Vagina (tissue), 2 donors: Measurements from ENCODE around the gene ADAM15. TPM values are rescaled to one million over a fixed set of nuclear protein-coding genes. Genes with fewer than 3 reads are reported as not detected.

Experiments used
- DNase-seq, 2 donors: peaks; one replicate each; pipeline ENCODE4 v3.0.0-alpha.2; 2017; ENCODE audit errors: extremely low spot score in 2 of 2
- H3K27ac ChIP-seq: fragments of 200-600 bp; sonication (generic); one replicate; pipeline ENCODE4 v1.5.1; 2019
- H3K27me3 ChIP-seq: fragments of 200-600 bp; sonication (generic); one replicate; pipeline ENCODE4 v1.5.1; 2019
- H3K36me3 ChIP-seq, 2 donors: fragments of 200-600 bp; sonication (generic); one replicate each; pipeline ENCODE4 v1.5.1; 2017 to 2019
- H3K4me1 ChIP-seq: fragments of 200-600 bp; sonication (generic); one replicate; pipeline ENCODE4 v1.5.1; 2019
- H3K4me3 ChIP-seq, 2 donors: fragments of 200-600 bp; sonication (generic); 1 replicate in 1 of 2; 2 replicates in 1 of 2; pipeline ENCODE4 v1.5.1; 2016 to 2019
- H3K9me3 ChIP-seq: fragments of 200-600 bp; sonication (generic); one replicate; pipeline ENCODE4 v1.5.1; 2019
- CTCF ChIP-seq, 3 experiments: fragments of 450-650 bp in 2 of 3; fragments of 200-600 bp in 1 of 3; sonication (generic) in 1 of 3; IDR thresholded peaks; one replicate each; pipeline ENCODE4 v1.5.1; 2017 to 2019; ENCODE audit warnings: antibody characterized with exemption in 3 of 3, mild to moderate bottlenecking in 2 of 3, moderate library complexity in 2 of 3
- POLR2A ChIP-seq, 2 donors: fragments of 450-650 bp; IDR thresholded peaks; one replicate each; pipeline ENCODE4 v1.6.1; 2017; ENCODE audit warnings: antibody characterized with exemption in 2 of 2, mild to moderate bottlenecking in 2 of 2, moderate library complexity in 2 of 2
- POLR2AphosphoS5 ChIP-seq, 2 donors: sonication (generic); formaldehyde crosslinking; IDR thresholded peaks; one replicate each; pipeline ENCODE4 v1.9.0; 2017; ENCODE audit warnings: antibody characterized with exemption in 2 of 2, mild to moderate bottlenecking in 2 of 2, low read depth in 1 of 2; ENCODE audit not compliant: insufficient read depth in 1 of 2
- intact Hi-C: fragments of 100-400 bp; cut with DNase I; formaldehyde crosslinking; loops from one replicate; pipeline ENCODE4 v1.15.1; 2023
- total RNA-seq: library from RNA; depleted of rRNA; stranded (reverse); fragments of >200 nt; gene quantifications from one replicate; pipeline ENCODE4 v1.2.3, GENCODE V29; 2016

Gene ADAM15
- total RNA-seq, 1 donor from 2014 or later: 193 TPM

- no peaks in the 10 kb centered on the region for H3K36me3 ChIP-seq
- TF ChIP-seq POLR2AphosphoS5 (IDR thresholded peaks at IDR 0.05; ENCODE audit: insufficient read depth in 1 of 2, low read depth in 1 of 2): no peak
- no peak for TF ChIP-seq POLR2A (IDR thresholded peaks at IDR 0.05)
- TF ChIP-seq CTCF (IDR thresholded peaks at IDR 0.05): no peak
- intact Hi-C loops: no loop called here
Observed at GRCh38 chr1:155108296-155108695, 57.2 kb downstream of the ADAM15 start.

GRCh38 chr1:155110381-155110780 lies 59.3 kb downstream of the ADAM15 start:
- Histone ChIP-seq H3K4me3 (no peak overlapping the region), H3K27me3 (no peaks in the 10 kb centered on the region), H3K27ac (no peak overlapping the region), H3K4me1 (no peaks in the 10 kb centered on the region), H3K9me3 (no peaks in the 10 kb centered on the region), H3K36me3 (no peaks in the 10 kb centered on the region)
- TF ChIP-seq POLR2AphosphoS5 (IDR thresholded peaks at IDR 0.05; ENCODE audit: insufficient read depth in 1 of 2, low read depth in 1 of 2) (no peak), CTCF (IDR thresholded peaks at IDR 0.05) (no peak), POLR2A (IDR thresholded peaks at IDR 0.05) (no peak)
- DNase-seq: no peak
- intact Hi-C loops: no loop called here

More at GRCh38 chr1:155108296-155108695, 57.2 kb downstream of the ADAM15 start:
- no peaks in the 10 kb centered on the region for H3K4me1 ChIP-seq
- H3K4me3 ChIP-seq: no peak overlapping the region
- no peak overlapping the region for H3K27ac ChIP-seq
- H3K27me3 ChIP-seq: no peaks in the 10 kb centered on the region
- DNase-seq: no peak
- H3K9me3 ChIP-seq: no peaks in the 10 kb centered on the region

GRCh38 chr1:155110826-155111225 lies 59.7 kb downstream of the ADAM15 start:
- no peaks in the 10 kb centered on the region for H3K9me3 ChIP-seq
- no peak overlapping the region for H3K4me3 ChIP-seq
- no peaks in the 10 kb centered on the region for H3K4me1 ChIP-seq
- no peaks in the 10 kb centered on the region for H3K27me3 ChIP-seq
- H3K27ac ChIP-seq: no peak overlapping the region
- no peak for TF ChIP-seq CTCF (IDR thresholded peaks at IDR 0.05)
- H3K36me3 ChIP-seq: no peaks in the 10 kb centered on the region
- no peak for DNase-seq
- intact Hi-C loops: no loop called here

Other genes starting within 250 kb of the ADAM15 start
- 7.4 TPM for gene KCNN3, start 181.0 kb upstream of the ADAM15 start, total RNA-seq
- 20.6 TPM for gene PMVK, start 114.6 kb upstream of the ADAM15 start, total RNA-seq
- gene PBXIP1, start 95.2 kb upstream of the ADAM15 start, total RNA-seq: 56.5 TPM
- gene PYGO2, start 89.5 kb upstream of the ADAM15 start, total RNA-seq: 19.2 TPM
- 110 TPM for gene SHC1, start 80.6 kb upstream of the ADAM15 start, total RNA-seq
- 30.4 TPM for gene CKS1B, start 76.6 kb upstream of the ADAM15 start, total RNA-seq
- 20.6 TPM for gene FLAD1, start 68.0 kb upstream of the ADAM15 start, total RNA-seq
- not detected for gene LENEP, start 57.7 kb upstream of the ADAM15 start, total RNA-seq
- gene ZBTB7B, start 48.5 kb upstream of the ADAM15 start, total RNA-seq: 77.6 TPM
- 7.9 TPM for gene DCST2, start 17.5 kb upstream of the ADAM15 start, total RNA-seq
- not detected for gene DCST1, start 17.5 kb upstream of the ADAM15 start, total RNA-seq
- 13.8 TPM for gene EFNA4, start 12.4 kb downstream of the ADAM15 start, total RNA-seq
- gene EFNA3, start 27.5 kb downstream of the ADAM15 start, total RNA-seq: 22.3 TPM
- gene EFNA1, start 76.6 kb downstream of the ADAM15 start, total RNA-seq: 57.9 TPM
- 11.8 TPM for gene SLC50A1, start 84.5 kb downstream of the ADAM15 start, total RNA-seq
- 114 TPM for gene DPM3, start 89.2 kb downstream of the ADAM15 start, total RNA-seq
- gene KRTCAP2, start 122.0 kb downstream of the ADAM15 start, total RNA-seq: 117 TPM
- gene TRIM46, start 122.5 kb downstream of the ADAM15 start, total RNA-seq: 2.7 TPM
- 27.3 TPM for gene THBS3, start 156.6 kb downstream of the ADAM15 start, total RNA-seq
- gene MTX1, start 157.4 kb downstream of the ADAM15 start, total RNA-seq: 29.5 TPM
- gene ENTREP3, start 204.2 kb downstream of the ADAM15 start, total RNA-seq: 21.1 TPM
- gene SCAMP3, start 211.0 kb downstream of the ADAM15 start, total RNA-seq: 44.7 TPM
- gene CLK2, start 222.2 kb downstream of the ADAM15 start, total RNA-seq: 48.1 TPM
- 4.2 TPM for gene HCN3, start 226.1 kb downstream of the ADAM15 start, total RNA-seq